ENCODE results near the gene FPGS.

DNA sequence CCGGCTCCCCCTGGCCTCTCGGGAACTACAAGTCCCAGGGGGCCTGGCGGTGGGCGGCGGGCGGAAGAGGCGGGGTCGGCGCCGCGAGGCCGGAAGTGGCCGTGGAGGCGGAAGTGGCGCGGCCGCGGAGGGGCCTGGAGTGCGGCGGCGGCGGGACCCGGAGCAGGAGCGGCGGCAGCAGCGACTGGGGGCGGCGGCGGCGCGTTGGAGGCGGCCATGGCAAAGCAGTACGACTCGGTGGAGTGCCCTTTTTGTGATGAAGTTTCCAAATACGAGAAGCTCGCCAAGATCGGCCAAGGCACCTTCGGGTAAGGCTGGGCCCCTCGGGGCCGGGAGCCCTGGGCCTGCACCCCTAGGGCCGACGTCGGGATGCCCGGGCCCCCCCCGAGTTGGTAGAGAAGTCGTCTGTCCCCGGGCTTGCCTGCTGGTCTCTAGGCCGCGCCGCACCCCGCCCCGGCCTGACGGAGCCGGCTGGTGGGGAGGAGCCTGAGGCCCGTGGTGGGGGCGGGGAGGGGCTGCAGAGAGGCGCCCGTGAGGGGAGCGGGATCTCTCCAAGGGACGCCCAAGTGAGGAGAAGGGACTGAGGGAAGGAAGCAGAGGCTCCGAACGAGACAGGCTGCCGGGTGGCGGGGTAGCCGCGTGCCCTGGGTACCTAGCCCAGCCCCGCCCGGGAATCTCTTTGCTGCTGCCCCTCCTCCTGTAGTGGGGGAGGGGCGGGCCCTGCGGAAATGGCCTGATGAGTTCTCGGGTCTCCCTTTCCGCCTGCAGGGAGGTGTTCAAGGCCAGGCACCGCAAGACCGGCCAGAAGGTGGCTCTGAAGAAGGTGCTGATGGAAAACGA, 16.5 kb upstream of the FPGS start, which contains the start of gene CDK9:
- TF ChIP-seq CTCF (IDR thresholded peaks at IDR 0.05), result no peak
- peak in 1 of 2 donors; percentile 83 for TF ChIP-seq POLR2A (IDR thresholded peaks at IDR 0.05)
